ENCODE data around the gene AGK.

- no peak for TF ChIP-seq CTCF (IDR thresholded peaks at IDR 0.05; ENCODE audit: low read depth, low read length)
- TF ChIP-seq EZH2phosphoT487 (IDR thresholded peaks at IDR 0.05; ENCODE audit: low read depth) = no peak
Measured at GRCh38 chr7:141648276-141649114, 97.3 kb downstream of the AGK start.

Measured in OCI-LY3 (cell line).